Stimulated activated CD4-positive, alpha-beta T cell treated with anti-CD3 and anti-CD28 coated beads, Interleukin-15, amount 100 ng/mL, for 48 hours (primary cell): ENCODE measurements around the gene APOD.

ENCODE experiments used
- DNase-seq, 2 donors: peaks; one replicate each; pipeline ENCODE4 v3.0.0-alpha.2; 2020; ENCODE audit warnings: low read depth in 2 of 2

APOD gene

DNA sequence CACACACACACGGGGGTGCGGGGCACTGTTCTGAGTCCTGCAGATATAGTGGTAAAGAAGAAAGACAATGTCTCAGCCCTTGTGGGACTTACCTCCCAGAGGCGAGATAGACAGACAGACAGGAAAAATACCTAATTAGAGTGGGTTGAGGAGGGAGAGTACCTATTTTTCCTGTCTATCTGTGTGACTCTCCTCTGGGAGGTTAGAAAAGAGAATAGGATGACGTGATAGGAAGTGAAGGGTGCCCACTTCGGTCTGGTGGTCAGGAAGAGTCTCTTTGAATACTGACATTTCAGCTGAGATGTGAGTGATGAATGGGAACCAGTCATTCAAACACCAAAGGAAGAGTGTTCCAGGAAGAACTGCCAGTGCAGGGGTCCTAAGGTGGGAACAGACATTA lies 4.1 kb upstream of the APOD start:
- DNase-seq = no peak

DNA sequence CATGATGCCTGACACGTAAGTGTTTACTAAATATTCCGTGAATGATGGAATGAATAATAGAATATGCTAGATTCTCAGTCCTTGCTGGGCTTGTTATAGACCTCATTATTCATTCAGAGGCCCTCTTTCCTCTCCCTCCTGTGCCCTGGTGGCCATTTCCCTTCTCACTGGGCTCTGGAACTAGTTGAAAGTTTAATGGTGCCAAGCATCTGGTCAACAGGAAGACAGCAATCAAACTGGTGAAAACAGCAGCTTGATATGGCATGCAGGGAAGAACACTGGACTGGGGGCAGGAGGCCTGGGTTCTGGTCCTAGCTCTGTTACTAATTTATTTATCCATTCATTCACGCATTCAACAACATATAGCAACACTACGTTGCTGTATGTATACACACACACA lies 3.7 kb upstream of the APOD start:
- DNase-seq = no peak

DNA sequence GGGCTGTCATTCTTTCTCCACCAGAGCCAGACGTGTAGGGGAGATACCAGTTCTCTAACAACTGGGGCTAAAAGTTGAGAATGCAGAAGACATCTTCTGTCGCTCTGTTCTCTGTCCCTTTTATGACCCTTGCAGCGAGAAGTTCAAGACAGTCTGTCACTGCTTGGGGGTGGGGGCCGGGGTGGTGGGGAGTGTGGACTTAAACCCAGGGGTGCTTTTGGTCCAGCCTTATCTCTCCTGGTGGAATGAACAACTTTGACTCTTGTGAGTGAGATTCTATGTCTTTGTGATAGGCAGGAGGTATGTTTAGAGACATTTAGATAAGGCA lies 767 bp upstream of the APOD start:
- no peak for DNase-seq

- no peak for DNase-seq
Observed at GRCh38 chr3:195582947-195583346, 793 bp downstream of the APOD start.

- DNase-seq = no peak
Observed at GRCh38 chr3:195580744-195581443, 2.8 kb downstream of the APOD start.

DNA sequence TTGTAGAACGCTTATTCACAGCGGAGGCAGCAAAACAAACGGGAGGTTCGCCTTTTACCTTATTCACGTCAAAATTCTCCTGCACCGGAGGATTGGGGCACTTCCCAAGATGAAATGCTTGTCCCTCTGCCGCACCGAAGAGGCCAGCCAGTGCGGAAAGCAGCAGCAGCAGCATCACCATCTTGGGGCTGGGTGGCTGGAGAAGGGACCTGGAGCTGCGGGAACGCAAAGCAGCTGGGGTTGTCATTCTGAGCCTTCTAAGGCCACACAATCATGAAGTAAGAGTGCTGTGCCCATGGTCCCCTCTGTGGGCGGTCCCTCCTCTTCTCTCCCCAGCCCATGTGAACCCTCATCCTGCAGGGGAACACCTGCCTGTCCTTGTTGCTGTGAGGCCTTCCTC lies 4.5 kb downstream of the APOD start:
- DNase-seq = no peak

GRCh38 chr3:195578565-195578964 lies 5.2 kb downstream of the APOD start:
- DNase-seq = no peak

DNA sequence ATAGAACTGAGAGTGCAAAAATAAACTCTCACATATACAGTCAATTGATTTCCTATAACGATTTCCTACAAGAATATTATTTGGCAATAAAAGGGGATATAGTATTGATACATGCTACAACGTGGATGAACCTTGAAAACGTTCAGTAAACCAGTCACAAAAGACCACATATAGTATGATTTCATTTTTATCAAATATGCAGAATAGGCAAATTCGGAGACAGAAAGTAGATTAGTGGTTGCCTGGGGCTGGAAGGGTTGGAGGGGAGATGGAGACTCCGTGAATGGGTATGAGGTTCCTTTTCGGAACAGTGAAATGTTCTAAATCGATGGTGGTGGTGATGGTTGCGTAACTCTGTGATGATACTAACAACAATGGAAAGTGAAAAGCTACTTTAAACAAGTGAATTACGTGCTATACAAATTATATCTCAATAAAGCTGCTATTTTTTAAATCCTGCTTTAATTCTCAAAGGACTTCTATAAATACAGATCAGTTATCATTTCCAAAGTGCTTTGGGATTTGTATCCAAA lies 6.0 kb downstream of the APOD start:
- DNase-seq = no peak

DNA sequence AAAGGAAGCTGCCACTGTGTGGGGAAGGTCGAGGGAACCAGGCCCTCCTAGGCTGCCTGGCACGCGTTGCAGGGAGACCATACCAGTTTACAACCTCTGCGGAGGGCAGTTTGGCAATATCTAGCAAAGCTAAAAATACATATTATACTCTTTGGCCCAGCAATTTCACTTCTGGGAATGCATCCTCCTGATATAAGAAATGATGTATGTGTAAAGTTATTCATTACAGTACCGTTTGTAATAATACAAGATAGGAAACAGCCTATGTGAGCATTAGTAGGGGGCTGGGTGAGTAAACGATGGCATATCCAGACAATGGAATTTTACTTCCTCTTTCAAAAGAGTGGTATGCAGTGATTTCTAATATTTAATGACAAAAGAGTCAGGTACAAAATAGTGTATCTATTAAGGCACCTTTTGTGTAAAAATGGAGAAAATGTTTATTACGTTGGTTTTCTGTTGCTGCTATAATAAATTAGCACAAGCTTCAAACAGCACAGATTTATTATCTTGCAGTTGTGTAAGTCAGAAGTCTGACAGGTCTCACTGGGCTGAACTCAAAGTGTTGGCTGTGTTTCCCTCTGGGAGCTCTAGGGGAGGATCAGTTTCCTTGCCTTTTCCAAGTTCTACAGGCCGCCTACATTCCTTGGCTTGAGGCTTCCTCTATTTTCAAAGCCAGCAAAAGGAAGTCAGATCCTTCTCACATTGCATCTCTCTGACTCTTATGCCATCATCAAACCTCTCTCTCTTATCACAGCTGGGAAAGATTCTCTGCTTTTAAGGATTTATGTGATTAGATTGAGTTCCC lies 9.0 kb downstream of the APOD start:
- no peak for DNase-seq

GRCh38 chr3:195573611-195574496 lies 9.9 kb downstream of the APOD start:
- DNase-seq = no peak

DNA sequence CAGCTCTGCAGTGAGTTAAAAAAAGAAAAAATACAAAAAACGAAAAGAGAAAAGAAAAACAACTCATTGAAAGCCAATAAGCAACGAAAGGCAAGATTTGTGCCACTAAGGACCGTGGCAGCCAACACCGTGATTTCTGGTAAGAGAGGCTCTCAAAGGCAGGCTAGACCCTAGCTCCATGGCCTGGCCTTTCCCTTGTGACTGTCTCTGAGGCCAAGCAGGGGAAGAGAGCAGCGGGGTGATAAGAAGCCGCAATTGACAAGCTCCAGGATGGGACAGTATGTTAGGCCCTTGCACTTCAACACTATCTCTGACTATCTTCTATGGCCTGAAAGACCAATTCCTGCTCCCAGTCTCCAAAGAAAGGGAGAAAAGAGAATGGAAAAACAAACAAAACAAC lies 12.4 kb downstream of the APOD start:
- no peak for DNase-seq

- no peak for DNase-seq
Observed at GRCh38 chr3:195570912-195571311, 12.8 kb downstream of the APOD start.

- DNase-seq = no peak
Observed at GRCh38 chr3:195570344-195570743, 13.4 kb downstream of the APOD start.

GRCh38 chr3:195568630-195569029 lies 15.1 kb downstream of the APOD start:
- DNase-seq = no peak

DNA sequence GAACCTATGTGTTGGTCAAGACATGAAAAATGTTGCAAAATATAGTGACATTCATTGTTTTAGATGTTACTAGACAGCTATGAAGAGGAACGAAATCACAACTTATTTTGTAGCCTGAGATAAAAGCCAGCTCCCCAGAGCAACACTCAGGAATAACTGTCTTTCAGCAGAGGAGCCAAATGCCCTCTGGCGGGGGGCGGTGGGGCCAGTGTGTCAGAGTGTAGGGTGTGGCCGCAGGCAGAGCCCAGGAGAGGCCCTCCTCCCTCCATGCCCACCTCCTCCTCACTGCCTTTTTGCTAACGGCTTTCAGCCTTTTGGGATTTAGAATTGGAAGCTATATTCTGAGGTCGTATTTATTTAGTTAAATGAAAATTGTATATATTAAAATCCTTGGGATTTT lies 16.9 kb downstream of the APOD start:
- DNase-seq = no peak

DNA sequence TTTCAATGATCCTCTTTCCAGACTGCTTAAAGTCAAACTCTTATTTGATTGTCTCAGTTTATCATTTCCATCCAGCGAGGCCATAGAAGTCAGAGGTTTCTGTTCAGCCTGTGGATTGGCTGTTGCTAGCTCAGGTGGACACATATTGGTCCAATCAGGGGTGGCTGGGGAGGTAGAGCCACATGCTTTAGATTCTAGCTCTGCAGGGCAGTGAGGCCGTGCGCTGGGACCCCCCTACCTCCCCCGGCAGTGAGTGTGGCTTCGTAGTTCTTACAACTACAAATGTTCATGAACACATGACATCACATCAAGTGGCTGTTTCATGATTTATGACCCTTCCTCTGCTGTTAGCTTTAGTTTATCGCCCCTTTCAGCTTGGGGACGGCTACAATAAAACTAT lies 18.0 kb downstream of the APOD start:
- no peak for DNase-seq

DNA sequence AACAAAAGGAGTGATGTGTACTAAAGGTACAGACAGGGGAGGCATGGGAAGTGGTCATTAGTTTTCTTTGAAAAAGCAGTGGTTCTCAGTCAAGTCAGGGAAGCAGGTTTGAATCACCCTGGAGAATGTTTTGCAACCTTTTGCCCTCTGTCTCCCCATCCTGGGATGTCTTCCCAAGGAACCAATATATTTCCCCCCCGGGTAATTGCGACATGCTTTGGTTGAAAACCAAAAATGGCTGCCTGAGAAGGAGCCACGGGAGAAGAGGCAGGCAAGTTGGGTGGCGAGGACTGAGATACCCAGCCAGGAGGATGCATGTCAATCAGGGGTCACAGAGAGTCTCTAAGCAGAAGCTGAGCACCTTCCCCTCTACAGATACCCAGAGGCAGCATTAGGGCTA lies 20.4 kb downstream of the APOD start:
- no peak for DNase-seq

- DNase-seq = no peak
Observed at GRCh38 chr3:195559723-195560409, 23.9 kb downstream of the APOD start.

GRCh38 chr3:195558602-195559001 lies 25.1 kb downstream of the APOD start:
- DNase-seq = no peak

- DNase-seq = no peak
Observed at GRCh38 chr3:195557322-195557721, 26.4 kb downstream of the APOD start.

DNA sequence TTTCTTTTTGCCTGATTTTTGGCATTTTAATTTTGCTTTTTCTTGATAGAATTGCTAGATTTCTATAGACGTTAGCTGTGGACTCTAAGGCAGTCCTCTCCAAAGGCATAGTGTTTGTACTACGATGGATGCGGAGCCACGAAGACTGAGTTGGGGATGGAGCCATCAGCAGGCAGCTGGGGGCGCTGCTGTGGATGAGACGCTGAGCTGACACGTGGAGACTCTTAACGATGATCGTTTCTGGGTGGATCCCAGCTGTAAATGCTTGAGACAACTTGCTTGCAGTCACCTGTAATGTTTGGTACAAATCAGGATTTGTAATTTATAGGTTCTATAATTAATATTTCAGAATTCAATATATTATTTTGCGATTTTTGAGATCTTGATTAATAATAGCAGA lies 27.4 kb downstream of the APOD start:
- DNase-seq = peak in 1 of 2 donors; percentile 28

DNA sequence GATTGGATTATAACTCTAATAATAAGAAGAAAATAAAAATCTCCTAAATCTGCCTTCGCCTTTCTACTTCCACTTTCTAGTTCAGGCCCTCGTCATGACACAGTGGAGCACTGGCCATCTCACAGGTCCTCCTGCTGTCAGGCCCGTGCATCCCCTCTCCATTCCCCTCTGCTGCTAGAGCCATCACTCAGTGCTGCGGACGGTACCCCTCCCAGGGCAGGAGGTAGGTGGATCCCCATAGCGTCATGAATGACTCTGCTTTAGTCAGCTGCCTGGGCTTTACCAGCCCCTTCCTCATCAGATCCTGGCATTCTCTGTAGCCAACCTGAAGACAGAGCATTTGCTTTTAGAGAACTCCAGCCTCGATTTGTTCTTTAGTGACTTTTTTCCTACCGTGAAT lies 28.6 kb downstream of the APOD start:
- DNase-seq = peak in 1 of 2 donors; percentile 21
